ENCODE data around the gene IDI1.
"Not testable (repeated sequence)": the region's sequence is repeated elsewhere in the genome, so short reads cannot be mapped to it uniquely, and the experiment has no call there.

IDI1 gene

DNA sequence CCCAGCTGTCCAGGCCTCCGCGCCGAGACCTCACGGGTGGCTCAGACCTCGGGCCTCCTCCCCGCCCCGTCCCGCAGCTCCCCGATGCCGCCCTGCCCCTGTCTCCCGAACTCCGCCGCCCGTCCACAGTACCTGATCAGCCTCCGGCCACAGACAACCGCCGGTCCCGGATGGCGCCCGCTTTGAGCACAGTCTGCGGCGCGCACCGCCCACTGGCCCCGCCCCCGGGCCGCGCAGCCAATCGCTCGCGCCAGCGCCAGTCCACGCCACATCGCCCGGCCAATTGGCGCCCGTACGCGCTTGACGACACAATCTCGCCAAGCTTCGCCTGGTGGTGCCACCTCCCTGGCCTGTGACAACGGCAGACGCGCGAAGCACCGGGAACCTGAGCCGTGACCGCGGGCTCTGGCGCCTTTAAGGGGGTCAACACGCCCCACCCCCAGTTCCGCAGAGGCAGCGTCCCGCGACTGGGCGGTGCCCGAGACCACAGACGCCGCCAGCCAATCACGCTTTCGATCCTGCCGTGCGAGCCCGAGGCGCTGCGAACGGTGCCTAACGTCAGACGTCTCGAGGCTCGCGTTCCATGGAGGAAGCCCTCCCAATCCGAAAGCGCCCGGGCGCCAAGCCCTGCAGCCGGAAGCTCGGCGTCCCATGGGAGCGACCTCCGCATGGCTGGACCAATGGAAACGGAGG is at the start of gene IDI1:
Gene IDI1 (minus strand): TSS at position 388 of the 693 bp plus-strand sequence. CDS start 116 bp downstream, at position 272.
- peak; percentile 87 for DNase-seq (ENCODE audit: low read depth in 2 of 2)

- no peak for DNase-seq (ENCODE audit: low read depth in 2 of 2)
Observed at GRCh38 chr10:1097436-1097835, 48.5 kb upstream of the IDI1 start.

- DNase-seq (ENCODE audit: low read depth in 2 of 2), result no peak
Observed at GRCh38 chr10:1096287-1096889, 47.5 kb upstream of the IDI1 start.

- DNase-seq (ENCODE audit: low read depth in 2 of 2), result no peak
Observed at GRCh38 chr10:1095498-1095897, 46.6 kb upstream of the IDI1 start.

GRCh38 chr10:1094112-1095057 is 45.5 kb upstream of the IDI1 start:
- DNase-seq (ENCODE audit: low read depth in 2 of 2), result peak in 1 of 2 donors; percentile 20

DNA sequence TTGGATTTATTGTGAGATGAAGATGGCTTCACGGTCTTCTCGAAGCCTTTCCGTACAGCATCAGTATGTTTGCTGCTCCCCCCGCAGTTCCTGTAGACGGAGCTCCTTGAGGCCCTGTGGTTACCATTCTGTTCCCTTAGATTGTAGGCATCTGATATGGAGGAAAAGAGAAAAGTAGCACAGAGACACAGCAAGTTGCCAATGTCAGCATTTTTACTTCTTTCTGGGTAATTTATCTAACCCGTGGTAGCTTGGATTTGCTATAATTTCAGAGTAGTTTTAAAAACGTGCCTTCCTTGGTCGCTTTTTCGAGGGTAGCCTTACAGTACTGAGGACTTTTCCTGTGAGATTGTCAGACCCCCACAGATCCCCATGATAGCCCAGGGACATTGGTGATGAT is 44.8 kb upstream of the IDI1 start:
- DNase-seq (ENCODE audit: low read depth in 2 of 2), result no peak

DNA sequence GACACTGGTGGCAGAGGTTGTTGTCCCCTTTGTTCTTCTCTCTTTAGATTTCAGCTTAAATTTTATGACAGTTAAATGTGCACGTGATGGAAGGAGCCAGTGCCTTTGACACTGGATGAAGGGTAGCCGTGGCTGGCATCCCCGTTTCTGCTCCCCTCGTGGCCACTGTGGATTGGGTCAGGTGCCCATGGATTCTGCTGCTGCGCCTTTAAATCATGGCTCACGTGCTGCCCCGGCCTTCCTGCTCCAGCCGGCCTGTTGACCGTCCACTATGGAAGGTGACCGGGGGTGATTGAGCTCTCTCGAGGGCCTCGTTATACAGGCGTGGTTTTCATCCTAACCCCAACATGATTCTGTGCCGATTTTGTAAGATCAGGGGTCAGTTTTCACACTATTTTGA is 41.8 kb upstream of the IDI1 start:
- no peak for DNase-seq (ENCODE audit: low read depth in 2 of 2)

DNA sequence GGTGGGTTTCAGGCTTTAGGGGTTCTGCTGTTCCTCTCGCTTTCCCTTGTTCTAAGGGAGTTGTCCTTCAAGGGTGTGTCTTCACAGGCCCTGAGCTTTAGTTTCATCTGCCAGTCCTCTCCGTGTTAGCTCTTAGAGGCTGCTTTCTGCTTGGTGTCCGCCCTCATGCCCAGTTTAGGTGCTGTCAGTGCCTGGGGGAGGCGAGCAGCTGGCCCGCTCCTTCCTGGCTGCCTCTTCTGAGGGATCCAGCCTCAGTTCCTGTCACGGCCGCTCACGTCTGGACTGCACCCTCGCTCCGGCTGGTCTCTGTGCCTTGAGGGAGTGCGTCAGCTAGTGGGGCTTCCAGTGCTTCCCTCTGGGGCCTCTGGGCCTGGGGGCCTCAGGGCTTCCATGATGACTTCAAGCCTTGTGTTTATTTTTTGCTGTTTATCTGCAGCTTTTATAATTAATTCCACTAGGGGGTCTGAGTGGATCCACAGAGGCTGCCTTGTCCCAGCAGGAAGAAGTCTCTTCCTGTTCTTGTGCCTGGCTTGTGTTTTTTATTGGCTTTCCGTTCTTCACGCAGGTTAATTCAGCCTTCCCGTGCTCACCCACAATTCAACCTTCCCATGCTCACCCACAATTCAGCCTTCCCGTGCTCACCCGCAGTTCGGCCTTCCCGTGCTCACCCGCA is 40.2 kb upstream of the IDI1 start:
- no peak for DNase-seq (ENCODE audit: low read depth in 2 of 2)

DNA sequence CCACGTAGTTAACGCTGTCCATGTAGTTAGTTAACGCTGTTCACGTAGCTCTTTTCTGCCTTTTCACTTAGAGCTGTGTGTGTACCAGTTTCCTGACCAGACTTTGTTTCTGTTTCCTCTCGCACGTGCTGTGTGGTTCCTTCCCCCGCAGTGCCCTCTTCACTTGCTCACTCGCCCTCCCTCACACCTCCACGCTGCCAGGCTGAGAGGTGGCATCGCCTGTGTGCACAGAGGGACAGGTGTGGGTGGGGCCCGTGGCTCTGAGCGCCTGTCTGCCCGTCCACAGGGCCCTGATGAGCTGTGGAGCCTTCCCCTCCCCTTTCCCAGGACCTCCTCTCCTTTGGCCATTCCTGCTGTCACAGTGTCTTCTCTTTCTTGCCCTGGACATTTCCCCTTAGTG is 37.9 kb upstream of the IDI1 start:
- no peak for DNase-seq (ENCODE audit: low read depth in 2 of 2)

GRCh38 chr10:1085258-1085657 is 36.3 kb upstream of the IDI1 start:
- no peak for DNase-seq (ENCODE audit: low read depth in 2 of 2)

GRCh38 chr10:1084011-1084950 is 35.4 kb upstream of the IDI1 start:
- DNase-seq (ENCODE audit: low read depth in 2 of 2), result no peak

- no peak for DNase-seq (ENCODE audit: low read depth in 2 of 2)
Observed at GRCh38 chr10:1083581-1083980, 34.7 kb upstream of the IDI1 start.

DNA sequence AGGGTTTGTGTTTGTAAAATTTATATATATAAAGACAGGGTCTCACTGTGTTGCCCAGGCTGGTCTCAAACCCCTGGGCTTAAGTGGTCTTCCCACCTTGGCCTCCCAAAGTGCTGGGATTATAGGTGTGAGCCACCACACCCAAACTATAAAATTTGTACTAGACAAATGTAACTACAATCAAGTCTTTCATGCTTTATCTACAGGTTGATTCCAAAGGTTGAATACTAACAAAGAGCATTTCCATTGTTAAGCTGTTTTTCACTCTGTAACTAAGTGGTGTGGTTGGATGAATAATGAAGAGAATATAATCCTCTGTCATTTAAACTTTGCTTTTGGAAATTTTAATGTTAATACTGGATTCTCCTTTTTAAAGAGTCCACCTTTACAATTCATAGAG is 29.7 kb upstream of the IDI1 start:
- DNase-seq (ENCODE audit: low read depth in 2 of 2), result no peak

DNA sequence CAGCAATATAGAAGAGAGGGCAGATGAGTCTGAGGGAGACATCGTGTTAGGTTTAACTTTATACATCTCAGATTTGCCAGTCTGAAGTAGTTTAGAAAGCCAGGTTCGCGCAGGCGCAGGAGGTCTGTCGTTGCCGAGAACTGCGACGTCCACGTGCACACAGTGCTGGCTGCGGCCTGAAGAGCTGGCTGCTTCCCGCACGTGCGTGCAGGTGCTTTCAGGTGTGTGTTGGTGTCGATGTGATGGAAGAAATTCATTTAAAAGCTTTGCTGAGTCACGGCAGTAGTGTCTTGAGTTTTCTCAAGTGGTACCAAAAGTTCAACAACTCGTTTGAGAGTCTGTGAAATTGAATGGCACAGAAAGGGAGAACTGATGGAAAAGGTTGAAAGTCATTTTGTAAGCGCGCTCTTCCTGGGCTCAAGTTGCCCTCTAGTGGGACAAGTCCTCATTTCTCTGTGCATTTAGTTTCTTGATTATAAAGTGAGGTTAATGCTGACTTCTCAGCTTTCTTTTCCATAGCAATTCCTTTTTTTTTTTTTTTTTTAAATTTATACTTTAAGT is 25.9 kb upstream of the IDI1 start:
- DNase-seq (ENCODE audit: low read depth in 2 of 2), result no peak

DNA sequence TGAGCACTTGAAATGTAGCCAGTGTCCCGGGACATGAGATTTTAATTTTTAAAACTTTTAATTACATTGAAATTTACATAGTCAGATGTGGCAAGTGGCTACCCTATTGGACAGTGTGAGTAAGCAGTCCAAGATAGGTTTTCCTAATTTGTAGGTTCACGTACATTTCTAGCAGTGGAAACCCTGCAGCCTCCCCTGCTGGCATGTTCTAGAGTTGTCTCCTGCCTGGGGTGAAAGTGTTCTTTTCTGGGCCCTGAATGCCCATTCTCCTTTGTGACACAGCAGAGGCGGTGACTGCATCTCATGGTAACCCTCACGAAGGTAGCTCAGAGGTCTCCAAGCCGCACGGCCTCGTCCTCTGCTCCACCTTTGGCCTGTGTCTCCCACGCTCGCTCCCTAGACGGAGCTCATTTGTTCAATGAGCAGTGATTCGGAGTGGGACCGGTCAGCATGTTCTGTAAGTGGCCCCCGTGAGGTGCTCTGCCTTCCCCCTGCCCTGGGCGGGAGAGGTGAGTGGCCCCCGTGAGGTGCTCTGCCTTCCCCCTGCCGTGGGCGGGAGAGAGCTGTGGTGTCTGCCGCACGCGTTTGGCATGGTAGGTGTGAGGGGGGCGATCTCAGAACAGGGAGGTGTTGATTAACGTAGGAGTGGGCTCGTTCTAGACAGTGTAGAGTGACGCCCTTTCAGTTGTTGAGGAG is 25.3 kb upstream of the IDI1 start:
- no peak for DNase-seq (ENCODE audit: low read depth in 2 of 2)

- DNase-seq (ENCODE audit: low read depth in 2 of 2), result no peak
Observed at GRCh38 chr10:1070919-1071318, 22.0 kb upstream of the IDI1 start.

- DNase-seq (ENCODE audit: low read depth in 2 of 2), result no peak
Observed at GRCh38 chr10:1068380-1069361, 19.8 kb upstream of the IDI1 start.

DNA sequence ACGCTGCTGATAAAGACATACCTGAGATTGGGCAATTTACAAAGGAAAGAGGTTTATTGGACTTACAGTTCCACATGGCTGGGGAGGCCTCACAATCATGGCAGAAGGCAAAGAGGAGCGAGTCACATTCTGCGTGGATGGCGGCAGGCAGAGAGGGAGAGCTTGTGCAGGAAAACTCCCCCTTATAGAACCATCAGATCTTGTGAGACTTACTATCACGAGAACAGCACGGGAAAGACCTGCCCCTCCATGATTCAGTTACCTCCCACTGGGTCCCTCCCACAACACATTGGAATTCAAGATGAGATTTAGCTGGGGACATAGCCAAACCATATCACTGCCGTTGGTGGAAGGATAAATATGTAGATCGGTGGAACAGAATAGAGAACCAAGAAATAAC is 17.8 kb upstream of the IDI1 start:
- DNase-seq (ENCODE audit: low read depth in 2 of 2), result not testable (repeated sequence)

DNA sequence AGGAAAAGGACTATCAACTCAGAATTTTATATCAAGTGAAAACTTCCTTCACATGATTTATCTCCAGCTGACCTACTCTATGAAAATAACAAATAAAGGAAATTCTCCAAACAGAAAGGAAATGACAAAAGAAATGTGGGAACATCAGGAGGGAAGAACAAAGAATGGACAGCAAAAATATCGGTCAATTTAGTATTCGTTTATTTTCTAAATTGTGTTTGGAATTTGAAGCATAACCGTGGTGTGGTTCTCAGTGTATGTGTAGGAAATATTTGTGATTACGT is 16.0 kb upstream of the IDI1 start:
- DNase-seq (ENCODE audit: low read depth in 2 of 2), result no peak
